Measurements from ENCODE around the gene LYSMD1.
A peak's percentile ranks its signal among the peaks of the same experiment; 100 is the strongest.

Gene LYSMD1

GRCh38 chr1:151137789-151138188 lies 27.9 kb downstream of the LYSMD1 start:
- DNase-seq (ENCODE audit: low read depth) = no peak

- DNase-seq (ENCODE audit: low read depth) = no peak
These were observed 30.0 kb downstream of the LYSMD1 start for GRCh38 chr1:151135433-151136385.

- no peak for DNase-seq (ENCODE audit: low read depth)
These were observed 30.7 kb downstream of the LYSMD1 start for GRCh38 chr1:151134991-151135390.

GRCh38 chr1:151134396-151134795 lies 31.3 kb downstream of the LYSMD1 start:
- no peak for DNase-seq (ENCODE audit: low read depth)

GRCh38 chr1:151133018-151133806 lies 32.5 kb downstream of the LYSMD1 start:
- no peak for DNase-seq (ENCODE audit: low read depth)

- DNase-seq (ENCODE audit: low read depth) = no peak
These were observed 33.2 kb downstream of the LYSMD1 start for GRCh38 chr1:151132335-151133017.

- no peak for DNase-seq (ENCODE audit: low read depth)
These were observed 33.9 kb downstream of the LYSMD1 start for GRCh38 chr1:151131701-151132334.

- DNase-seq (ENCODE audit: low read depth) = peak; percentile 62
These were observed 34.6 kb downstream of the LYSMD1 start for GRCh38 chr1:151130987-151131586.

- DNase-seq (ENCODE audit: low read depth) = no peak
These were observed 36.9 kb downstream of the LYSMD1 start for GRCh38 chr1:151128800-151129199.

- DNase-seq (ENCODE audit: low read depth) = no peak
These were observed 40.8 kb downstream of the LYSMD1 start for GRCh38 chr1:151124763-151125403.

GRCh38 chr1:151113877-151114276 lies 51.8 kb downstream of the LYSMD1 start:
- no peak for DNase-seq (ENCODE audit: low read depth)
